GM10266 (cell line): Measurements from ENCODE around the gene CDCA7L.

ENCODE experiments used
- DNase-seq: peaks from one replicate; pipeline ENCODE4 v3.0.0; 2012; ENCODE audit errors: extremely low spot score
- TF ChIP-seq, protein P1 (sequence below): IDR thresholded peaks from 2 replicates; pipeline ENCODE4 v1.5.1; 2012; ENCODE audit warnings: mild to moderate bottlenecking, low read depth; ENCODE audit not compliant: control insufficient read depth, insufficient read depth; ENCODE audit errors: missing control alignments

The CDCA7L gene

DNA sequence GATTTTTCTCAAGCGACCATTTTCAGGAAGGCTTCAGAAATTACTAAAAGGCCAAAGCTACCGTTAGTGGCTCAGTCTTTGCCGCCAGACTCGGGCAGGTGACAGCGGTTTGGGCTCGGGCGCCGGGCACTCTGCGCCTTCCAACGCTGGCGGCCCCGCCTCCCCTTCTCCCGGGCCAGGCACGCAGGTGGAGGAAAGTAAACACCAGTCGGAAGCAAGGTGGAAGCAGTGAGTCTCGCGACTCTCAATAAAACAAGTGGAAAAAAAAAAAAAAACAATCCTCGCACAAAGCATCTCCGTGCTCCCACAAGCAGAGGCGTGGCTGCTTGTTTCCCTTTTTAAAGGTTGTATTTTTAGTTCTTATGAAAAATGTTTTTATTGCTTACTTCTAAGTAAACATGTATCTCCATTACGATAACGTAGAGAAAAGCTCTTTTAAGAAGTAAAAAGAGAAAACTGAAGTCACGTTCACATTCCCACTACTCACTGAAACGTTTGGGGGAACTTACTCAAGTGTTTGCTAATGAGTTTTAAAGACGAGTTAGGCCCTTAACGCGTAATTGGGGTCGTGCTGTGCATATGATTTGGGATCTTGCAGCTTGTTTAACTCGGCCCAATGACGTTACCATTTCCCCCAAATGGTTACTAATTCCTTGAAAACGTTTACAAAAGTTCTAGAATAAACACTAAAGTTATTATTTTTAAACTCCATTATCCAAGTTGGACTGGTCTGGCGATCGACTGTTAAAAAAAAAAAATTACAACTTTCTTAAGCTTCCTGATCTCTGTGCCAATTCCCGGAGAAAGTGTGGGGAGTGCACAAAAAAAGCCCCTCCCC, 864 bp downstream of the CDCA7L start:
- DNase-seq, result peak; percentile 30
- TF ChIP-seq, protein P1, sequence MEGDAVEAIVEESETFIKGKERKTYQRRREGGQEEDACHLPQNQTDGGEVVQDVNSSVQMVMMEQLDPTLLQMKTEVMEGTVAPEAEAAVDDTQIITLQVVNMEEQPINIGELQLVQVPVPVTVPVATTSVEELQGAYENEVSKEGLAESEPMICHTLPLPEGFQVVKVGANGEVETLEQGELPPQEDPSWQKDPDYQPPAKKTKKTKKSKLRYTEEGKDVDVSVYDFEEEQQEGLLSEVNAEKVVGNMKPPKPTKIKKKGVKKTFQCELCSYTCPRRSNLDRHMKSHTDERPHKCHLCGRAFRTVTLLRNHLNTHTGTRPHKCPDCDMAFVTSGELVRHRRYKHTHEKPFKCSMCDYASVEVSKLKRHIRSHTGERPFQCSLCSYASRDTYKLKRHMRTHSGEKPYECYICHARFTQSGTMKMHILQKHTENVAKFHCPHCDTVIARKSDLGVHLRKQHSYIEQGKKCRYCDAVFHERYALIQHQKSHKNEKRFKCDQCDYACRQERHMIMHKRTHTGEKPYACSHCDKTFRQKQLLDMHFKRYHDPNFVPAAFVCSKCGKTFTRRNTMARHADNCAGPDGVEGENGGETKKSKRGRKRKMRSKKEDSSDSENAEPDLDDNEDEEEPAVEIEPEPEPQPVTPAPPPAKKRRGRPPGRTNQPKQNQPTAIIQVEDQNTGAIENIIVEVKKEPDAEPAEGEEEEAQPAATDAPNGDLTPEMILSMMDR, result no peak

DNA sequence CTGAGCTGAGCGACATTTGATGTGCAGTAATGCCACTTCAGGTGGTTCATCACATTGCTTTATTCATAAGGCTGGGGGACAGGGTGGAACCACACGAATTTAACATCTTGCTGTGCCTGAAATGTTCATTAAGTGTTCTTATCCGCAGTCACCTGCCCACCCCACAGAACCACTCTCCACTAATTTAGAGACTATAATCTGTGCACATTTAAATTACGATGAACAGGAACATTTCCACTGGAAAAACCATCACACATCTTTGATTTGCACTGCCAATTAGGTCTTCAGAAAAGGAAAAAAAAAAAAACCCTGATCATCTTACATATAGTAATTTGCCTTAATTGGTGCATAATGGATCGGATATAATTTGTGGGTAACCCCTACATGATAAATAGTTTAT, 2.3 kb downstream of the CDCA7L start:
- TF ChIP-seq, protein P1, result no peak
- no peak for DNase-seq

DNA sequence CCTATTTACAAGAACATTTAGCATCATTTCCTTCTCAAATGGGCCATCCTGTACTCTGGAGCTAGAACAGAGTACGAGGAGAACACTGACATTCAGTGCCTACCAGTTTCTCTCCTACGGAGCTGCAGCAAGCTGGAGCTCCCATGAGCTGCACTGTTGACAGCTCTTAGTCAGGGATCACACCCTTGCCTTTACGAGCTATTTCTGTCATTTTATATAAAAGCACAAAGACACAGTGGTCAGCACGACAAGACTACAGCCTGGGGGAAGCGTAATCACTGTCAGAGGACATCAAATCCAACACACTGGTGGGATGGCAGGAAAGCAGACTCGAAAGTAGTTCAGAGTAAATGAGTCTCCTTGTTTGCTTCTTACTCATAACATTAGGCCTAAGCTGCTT, 2.7 kb downstream of the CDCA7L start:
- TF ChIP-seq, protein P1, result no peak

DNA sequence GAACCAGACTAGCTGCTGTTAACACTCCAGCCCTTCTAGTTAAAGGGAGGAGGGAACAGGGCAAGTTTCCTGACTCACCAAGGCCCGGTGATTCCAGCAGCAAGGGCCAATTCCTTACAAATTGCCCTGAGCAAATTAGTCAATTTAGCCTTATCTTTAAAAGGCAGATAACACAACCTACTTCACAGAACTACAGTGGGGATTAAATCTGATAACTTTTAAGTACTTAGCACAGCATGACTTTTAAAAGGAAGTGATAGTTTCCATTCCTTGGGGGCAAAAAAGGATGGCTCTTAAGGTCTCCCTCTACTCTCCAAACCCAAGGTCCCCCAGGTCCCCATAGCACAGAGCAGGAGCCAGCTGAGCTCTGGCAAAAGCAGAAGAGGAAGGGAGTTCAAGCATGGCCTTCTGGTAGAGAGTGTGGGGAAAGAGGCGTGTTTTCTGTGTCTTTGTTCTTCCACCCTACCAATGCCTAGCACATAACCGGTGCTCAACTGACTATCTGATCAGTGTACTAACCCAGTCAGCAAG, 4.0 kb downstream of the CDCA7L start:
- TF ChIP-seq, protein P1, result no peak
- peak; percentile 51 for DNase-seq

More for the DNA sequence above, 2.7 kb downstream of the CDCA7L start:
- no peak for DNase-seq

DNA sequence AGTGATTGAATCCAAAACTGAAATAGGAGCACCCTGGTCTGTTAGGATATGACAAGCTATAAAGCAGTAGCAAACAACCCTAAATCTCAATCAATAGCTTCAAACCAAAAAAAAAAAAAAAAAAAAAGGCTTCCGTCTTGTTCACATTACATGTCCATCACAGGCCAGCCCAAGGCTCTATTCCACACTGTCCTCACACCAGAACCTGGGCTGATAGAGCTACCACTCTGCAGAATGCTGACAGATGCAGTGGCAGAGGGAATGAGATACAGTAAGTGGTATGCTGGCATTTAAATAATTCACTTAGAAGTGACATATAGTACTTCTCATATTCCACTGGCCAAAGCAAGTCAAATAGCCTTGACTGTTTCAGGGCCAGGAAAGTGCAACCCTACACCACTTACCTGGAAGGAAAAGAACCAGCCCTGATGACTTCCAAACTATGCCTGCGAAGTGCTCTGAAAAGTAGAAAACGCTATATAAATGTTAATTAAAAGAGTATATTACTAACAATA, 5.8 kb downstream of the CDCA7L start:
- DNase-seq, result peak; percentile 85
- TF ChIP-seq, protein P1, result no peak

DNA sequence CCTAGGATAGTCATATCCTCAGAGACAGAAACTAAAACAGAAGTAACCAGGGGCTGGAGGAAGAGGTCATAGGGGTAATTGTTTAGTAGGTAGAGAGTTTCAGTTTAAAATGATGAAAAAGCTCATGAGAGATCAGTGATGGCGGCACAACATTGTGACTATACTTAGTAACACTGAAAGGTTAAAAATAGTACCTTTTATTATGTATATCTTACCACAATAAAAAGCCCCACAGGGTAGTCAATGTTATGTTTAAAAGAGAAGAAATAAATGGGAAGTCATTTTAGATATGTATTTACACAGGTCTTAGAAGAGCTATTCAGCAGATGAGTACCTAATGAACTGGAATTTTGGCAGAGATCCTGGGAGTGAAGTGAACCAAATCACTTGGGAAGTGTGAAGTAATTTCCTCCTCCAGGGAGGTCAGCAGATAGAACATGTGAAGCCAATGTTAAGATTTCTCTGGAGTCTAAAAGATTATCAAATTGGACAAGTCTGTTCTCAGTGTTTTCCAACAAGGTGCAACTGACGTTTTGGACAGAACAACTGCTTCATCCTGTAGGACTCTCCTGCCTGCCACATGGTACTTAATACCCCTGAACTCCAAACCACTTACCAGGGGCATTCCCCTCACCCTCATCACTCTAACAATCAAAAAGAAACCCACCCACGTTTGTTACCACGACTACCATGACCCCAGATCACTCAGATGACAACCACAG, 6.4 kb downstream of the CDCA7L start:
- DNase-seq, result peak; percentile 64
- TF ChIP-seq, protein P1, result no peak
